Activated CD4-positive, CD25-positive, alpha-beta regulatory T cell (primary cell): Measurements from ENCODE around the gene ZMYM4.

ENCODE experiments used
- DNase-seq, 4 experiments: peaks; one replicate each; lab custom pipeline; 2025; lab: John Stamatoyannopoulos, UW

The ZMYM4 gene

DNA sequence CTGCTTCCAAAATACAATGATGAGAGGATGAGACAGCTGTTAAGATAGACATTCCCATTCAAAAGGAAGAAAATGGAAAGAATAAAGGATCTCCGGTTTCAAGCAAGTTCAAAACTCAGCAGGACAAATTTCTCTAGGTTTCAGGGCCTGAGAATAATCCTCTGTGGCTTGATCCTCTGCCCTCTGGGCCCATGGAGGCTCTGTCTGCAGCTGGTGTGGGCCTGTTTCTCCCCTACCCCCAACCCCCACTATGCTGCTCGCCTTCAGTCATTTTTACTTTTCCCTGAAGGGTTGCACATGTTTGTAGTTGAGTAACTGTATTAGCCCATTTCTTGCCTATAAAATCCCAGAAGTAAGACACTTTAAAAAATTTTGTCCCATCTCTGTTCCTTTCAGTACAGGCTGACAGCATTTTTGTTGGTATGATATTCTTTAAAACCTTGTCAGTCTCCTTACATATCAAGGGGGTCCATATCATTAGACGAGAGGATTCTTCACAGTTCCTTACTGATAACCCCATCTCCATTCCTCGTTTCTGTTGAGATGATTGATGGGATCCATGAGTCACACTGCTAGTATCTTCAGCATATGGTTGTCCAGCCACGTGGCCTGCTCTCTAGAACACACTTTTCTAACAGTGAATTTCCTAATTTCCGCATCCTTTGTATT, 10.5 kb downstream of the ZMYM4 start:
- DNase-seq, result no peak

DNA sequence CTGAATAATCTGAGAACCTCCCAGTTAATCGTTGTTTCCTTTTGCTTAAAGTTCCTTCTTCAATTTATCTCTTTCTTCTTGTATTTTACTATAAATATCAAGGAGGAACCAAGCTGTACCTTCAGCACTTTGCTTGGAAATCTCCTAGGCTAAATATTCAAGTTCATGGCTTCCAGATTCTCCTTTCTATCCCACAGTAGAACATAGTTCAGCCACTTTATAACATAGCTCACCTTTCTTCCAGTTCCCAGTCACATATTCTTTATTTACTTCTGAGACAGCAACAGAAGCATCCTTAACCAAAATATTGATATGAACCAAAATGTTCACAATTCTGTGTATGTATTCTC, 11.0 kb downstream of the ZMYM4 start:
- no peak for DNase-seq

DNA sequence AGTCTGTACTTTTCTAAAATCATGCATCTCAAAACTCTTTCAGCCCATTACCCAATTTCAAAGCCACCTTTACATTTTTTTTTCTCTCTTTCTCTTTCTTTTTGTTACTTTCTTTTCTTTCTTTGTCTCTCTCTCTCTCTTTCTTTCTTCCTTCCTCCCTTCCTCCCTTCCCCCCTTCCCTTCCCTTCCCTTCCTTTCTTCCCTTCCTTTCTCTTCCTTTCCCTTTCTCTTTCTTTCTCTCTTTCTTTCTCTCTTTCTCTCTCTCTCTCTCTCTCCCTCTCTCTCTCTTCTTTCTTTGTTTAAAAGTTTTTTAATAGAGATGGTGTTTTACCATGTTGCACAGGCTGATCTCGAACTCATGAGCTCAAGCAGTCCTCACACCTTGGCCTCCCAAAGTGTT, 11.5 kb downstream of the ZMYM4 start:
- no peak for DNase-seq

DNA sequence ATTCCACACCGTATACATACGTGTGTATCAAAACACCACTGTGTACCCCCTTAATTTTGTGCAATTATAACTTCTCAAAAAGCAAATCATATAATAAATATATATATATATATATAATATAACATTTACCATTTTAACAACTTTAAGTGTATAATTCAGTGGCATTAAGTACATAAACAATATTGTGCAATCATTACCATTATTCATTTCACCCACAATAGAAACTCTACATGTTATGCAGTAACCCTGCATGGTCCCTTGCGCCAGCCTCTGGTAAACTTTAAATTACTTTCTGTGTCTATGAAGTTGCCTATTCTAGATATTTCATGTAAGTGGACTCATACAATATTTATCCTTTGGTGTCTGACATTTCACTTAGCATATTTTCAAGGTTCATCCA, 13.1 kb downstream of the ZMYM4 start:
- no peak for DNase-seq

DNA sequence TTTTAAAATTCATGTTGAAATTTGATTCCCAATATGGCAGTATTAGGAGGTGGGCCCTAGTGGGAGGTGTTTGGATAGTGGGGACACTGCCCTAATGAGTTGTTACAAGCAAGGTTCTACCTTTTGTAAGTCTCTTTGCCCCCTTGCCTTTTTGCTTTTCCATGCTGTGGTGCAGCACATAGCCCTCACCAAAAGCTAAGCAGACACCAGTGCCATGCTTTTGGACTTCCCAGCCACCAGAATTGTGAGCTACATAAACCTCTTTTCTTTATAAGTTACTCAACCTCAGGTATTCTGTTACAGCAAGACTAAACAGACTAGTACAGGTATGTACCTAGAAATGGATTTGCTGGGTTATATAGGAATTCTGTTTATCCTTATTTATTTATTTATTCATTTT, 13.7 kb downstream of the ZMYM4 start:
- DNase-seq, result no peak

DNA sequence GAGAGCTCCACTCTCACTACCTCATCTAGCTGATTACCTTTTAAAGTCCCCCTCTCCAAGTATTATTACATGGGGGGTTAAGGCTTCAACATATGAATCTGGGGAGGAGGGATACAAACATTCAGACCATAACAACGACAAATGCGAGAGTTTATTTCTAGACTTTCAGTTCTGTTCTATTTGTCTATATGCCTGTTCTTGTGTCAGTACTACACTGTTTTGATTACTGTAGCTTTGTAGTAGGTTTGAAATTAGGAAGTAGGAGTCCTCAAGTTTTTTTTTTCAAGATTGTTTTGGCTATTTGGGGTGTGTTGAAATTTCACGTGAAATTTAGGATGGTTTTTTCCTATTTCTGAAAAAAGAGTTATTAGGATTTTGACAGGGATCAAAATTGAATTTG, 16.3 kb downstream of the ZMYM4 start:
- no peak for DNase-seq

DNA sequence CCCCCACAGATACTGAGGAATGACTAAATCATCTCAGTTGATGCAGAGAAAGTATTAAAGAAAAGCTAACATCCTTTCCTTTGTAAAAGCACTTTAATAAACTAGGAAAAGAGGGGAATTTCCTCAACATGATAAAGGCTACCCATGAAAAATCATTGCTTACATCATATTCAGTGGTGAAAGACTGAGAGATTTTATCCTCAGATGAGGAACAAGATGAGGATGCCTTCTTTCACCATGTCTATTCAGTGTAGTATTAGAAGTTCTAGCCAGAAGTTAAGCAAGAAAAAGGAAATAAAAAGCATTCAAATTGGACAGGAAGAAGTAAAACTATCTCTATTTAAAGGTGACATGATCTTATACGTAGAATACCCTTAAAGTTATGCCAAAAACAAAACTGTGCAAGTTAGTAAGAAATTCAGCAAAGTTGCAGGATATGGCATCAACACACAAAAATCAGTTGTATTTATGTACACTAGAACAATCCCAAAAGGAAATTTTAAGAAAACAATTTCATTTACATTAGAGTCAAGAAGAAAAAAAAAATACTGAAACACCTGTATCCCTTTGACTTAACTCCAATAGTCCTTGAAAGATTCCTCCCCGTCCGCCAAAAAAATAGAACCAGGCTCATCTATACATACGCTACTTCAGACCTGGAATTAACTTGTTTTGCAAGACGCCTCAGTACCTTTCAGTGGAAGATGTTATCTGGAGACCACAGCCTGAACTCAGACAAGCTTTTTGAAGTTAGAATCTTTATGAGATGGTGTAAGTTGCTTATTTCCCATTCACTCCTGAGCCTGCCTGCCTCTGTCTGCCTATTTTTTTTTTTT, 17.5 kb downstream of the ZMYM4 start:
- no peak for DNase-seq

DNA sequence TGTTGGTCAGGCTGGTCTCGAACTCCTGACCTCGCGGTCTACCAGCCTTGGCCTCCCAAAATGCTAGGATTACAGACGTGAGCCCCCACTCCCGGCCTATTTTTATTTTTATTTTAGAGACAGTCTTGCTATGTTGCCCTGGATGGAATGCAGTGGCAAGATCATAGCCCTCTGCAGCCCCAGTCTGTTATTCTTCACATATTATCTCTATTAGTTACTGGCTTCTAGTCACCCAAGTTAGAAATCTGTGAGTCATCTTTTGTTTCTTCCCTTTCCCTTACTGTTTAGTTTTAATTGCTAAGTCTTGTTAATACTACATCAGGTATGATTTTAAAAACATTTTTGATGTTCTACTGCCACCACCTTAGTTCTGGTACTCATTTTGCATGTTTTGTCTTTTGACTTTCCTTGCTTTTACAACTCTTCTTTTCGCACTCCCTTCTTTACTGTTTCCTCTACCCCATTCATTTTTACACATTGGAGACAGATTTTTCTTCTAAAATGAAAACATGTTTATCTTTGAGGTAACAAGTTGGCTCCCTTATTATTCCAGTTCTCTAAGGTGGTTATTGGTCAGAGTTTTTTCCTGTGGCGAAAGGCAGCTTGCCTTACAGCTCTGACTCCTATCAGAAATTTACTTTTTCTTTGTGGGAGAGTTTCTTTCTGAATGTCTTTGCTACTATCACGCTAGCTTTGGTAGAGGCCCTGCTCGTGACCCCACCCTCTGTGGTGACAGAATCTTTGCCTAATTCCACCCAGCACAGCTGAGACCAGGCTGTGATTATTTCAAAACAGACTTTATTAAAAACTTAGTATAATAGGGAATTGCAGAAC, 19.5 kb downstream of the ZMYM4 start:
- no peak for DNase-seq

DNA sequence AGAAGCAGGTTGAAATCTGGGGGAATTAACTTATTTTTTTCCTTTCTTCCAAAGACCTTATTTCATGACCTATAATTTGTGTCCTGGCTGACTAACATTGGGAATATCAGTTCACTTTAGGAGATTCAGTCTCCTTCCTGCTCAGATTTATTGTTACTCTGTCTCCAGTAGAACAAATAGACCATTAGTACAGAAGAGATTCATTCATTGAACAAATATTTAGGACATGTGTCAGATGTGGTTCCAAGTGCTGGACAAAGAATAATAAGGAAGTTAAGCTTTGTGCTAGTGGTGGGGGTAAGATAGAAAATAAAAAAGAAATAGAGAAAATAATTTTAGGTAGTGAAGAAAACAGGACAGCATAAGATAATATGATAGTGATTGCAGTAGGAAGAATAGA, 20.3 kb downstream of the ZMYM4 start:
- DNase-seq, result no peak

DNA sequence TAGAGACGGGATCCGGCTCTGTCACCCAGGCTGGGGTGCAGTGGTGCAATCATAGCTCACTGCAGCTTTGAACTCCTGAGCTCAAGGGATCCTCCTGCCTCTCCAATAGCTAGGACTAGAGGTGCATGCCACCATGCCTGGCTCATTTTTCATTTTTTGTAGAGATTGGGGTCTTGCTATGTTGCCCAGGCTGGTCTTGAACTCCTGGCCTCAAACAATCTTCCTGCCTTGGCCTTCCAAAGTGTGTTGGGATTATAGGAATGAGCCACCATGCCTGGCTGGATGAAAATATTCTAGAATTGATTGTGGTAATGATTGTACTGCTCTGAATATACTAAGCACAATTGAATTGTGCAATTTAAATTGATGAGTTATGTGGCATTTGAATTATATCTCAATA, 21.9 kb downstream of the ZMYM4 start:
- no peak for DNase-seq

DNA sequence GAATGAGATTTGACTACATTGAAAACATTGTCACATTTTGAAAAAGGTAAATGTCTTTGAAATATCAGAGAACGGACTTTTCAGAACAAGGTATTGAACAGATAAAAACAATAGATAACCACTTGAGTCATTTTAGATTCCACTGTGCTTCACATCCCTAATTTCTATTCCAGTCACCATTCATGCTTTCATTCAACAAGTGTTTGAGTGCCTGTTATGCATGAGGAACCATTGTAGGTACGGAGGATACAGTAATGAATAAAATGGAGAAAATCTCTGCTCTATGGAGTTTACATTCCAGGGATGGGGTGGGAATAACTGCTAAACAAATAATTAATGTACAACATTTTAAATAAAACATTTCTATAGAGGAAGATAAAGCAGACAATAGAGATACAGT, 26.3 kb downstream of the ZMYM4 start:
- no peak for DNase-seq

DNA sequence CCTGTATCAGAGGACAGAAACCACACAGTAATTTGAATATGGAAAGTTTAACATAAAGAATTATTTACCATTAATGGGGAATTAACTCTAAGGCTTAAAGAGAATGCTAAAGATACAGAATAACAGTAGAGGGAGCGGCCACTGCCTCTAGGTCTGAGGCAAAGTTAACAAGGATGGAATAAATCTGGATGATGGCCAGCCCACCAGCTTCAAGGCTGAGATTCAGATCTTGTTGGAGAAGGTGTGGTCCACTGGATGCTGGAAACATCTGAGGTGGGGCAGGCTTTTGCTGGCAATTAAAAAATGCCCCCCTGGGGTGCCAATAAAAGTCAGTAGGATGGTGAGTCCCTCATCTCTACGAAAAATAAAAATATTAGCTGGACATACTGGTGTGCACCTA, 29.4 kb downstream of the ZMYM4 start:
- DNase-seq, result no peak

DNA sequence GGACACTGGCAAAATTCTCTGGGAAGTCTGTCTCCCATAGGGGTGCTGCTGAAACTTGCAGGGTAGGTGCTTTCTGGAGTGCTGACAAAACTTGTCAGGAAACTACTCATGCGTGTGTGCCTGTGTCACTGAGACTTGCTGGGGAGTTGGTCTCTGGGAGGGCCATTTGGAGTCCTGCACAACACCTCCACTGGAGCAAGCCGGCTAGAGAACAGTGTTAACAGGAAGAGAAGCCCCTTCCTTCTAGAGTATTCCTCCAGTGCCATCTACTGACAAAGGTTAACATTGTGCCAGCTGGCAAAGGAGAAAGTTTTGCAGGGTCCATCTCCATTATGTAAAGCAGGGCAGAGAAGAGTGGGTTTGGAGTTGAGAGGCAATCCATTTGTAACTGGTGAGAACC, 30.0 kb downstream of the ZMYM4 start:
- no peak for DNase-seq

DNA sequence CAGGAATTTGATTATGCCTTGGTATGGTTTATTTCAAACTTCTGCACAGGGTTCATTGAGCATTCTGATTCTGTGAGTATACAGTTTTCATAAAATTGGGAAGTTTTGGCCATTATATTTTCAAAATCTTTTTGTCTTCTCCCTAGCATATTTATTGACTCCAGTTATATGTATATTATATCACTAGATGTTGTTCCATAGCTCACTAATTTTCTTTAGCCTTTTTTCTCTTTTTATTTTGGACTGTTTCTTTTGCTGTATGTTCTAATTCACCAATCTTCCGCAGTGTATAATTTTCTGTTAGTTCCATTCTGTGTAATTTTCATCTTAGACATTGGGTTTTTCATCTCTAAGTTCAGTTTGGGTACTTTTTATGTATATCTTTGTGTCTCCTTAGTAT, 31.9 kb downstream of the ZMYM4 start:
- no peak for DNase-seq

DNA sequence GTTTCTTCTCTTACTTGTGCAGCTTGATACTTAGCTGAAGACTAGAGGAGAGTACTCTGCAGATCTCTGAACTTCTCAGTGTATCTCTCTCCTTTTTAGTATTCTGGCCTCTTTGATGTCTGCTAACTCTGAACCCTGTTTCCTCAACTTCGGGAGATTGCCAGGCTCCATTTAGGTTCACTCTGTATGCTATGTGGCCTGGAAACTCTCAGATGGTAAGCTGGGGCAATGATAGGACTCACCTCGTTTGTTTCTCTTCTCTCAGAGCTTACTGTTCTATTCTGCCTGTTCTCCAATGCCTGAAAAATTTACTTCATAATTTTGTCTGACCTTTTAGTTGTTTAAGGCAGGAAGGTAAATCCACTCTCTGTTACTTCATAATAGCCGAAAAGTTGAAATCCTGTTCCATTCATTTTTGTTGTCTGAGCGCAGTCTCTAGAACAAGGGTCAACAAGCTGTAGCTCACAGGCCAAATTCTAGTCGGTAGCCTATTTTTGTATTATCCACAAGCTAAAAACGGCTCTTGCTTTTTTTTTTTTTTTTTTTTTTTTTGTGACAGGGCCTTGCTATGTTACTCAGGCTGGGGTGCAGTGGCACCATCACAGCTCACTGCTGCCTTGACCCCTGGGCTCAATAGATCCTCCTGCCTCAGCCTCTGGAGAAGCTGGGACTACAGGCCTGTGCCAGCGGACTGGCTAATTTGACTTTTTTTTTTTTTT, 33.3 kb downstream of the ZMYM4 start:
- no peak for DNase-seq

DNA sequence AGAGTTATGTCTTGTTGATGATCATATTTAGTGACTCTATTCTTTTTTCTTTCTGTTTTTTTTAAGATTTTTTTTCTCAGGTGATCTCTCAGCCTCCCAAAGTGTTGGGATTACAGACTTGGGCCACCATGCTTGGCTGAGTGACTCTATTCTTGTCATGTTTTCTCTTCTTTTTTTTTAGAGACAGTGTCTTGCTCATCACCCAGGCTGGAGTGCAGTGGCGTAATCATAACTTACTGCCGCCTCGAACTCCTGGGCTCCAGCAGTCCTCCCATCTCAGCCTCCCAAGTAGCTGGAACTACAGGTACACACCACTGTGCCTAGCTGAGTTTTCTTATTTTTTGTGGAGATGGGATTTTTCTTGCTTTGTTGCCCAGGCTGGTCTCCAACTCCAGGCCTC, 36.9 kb downstream of the ZMYM4 start:
- no peak for DNase-seq

DNA sequence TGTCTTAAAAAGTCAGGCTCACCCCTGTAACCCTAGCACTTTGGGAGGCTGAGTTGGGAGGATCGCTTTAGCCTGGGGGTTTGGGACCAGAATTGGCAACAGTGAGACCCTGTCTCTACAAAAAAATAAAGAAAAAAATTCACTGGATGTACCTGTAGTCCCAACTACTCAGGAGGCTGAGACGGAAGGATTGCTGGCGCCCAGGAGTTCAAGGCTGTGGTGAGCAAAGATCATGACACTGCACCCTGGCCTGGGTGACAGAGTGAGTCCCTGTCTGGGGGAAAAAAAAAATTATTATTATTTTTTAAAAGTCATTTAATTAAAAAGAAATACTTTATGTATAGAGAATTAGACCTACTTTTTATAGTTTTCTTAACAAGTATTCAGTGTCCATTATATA, 47.1 kb downstream of the ZMYM4 start:
- no peak for DNase-seq

DNA sequence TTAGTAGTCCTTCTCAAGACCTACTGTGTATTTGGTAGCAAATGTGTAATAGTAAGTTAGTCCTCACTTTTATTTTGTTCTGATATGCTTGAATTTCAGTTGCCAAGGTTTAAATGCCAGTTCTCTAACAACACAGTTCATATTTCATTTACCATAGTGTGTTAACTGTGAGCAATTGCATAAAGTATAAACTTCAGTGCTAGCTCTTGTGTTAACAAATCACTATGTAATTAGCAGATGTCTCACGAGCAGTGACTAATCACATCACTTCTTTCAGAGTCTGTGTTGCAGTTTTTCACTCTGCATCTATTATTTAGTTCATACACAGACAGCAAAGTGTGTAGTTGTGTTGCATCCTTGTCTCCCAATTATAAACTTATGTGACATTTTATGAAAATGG, 47.8 kb downstream of the ZMYM4 start:
- DNase-seq, result no peak

DNA sequence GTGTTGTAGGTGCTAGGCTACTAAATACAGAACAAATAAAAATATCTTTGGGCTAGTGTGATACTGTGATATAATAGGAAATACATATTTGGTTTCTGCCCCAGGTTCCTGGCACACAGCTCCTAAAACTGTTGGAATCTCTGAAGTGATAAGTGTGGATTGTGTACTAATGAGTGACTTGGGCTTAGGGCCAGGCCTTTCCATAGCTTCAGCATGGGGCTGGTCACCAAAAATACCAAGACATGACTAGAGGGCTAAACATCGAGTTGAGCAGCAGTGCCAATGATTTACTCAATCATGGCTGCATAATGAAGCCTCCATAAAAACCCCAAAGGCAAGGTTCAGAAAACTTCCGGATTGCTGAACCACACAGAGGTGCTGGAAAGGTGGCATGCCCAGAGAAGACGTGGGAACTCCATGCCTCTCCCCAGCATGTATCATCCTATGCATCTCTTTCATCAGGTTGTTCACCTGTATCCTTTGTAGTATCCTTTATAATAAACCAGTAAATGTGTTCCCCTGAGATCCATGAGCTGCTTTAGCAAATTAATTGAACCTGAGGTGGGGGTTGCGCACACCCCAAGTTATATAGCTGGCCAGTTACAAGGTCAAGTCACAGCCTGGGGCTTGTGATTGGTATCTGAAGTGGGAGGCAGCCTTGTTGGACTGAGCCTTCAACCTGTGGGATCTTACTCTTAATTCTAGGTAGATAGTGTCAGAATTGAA, 51.6 kb downstream of the ZMYM4 start:
- DNase-seq, result no peak

DNA sequence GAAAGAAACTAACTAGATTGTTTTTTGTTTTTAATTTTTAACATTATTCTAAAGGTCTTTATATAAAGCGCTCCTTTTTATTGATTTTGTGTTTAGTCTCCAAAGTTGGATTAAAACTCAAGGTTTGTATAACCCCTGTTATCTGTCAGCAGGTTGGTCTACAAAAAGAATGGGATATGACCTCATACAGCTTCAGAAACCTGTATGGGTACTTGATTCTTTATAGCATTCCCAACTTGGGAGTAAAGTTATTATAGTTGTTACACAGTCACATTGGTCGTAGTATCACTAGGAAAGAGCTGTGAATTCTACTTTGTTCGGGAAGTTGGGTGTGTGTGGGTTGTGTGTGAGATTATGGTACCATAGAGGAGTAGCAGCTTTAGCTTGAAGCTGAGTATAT, 52.4 kb downstream of the ZMYM4 start:
- no peak for DNase-seq

DNA sequence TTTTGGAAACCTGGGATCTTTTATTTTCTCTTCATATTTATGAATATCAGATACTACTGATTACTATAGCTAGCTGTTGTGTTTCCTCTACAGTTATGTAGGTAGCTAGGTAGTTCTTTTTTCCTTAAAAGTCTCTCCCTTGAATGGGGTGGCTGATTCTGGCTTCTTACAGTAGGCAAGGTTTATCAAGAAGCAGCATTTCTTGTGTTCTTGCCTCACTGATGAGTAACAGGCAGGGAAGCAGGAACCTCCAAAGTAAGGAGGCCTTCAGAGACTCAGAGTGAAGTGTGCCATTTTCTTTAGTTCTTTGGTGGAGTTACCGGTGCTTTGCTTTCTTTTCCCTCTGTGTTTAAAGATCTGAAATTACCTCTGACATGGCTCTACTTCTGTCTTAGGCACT, 56.0 kb downstream of the ZMYM4 start:
- no peak for DNase-seq
